Mammary epithelial cell (primary cell): ENCODE data around the gene LIPA.

Experiments
- EZH2 ChIP-seq: IDR thresholded peaks from 2 replicates; pipeline ENCODE4 v1.6.1; 2012; ENCODE audit warnings: low read length, inconsistent platforms, borderline replicate concordance
- TF ChIP-seq, protein P1 (sequence below), 2 donors: IDR thresholded peaks in 1 of 2; conservative IDR thresholded peaks in 1 of 2; 2 replicates each; pipeline ENCODE4 v1.5.1; 2011 to 2012; ENCODE audit warnings: inconsistent platforms in 2 of 2, low read length in 2 of 2, mild to moderate bottlenecking in 2 of 2, control low read depth in 1 of 2, low read depth in 1 of 2; ENCODE audit not compliant: insufficient read depth in 1 of 2; ENCODE audit errors: extremely low read depth in 1 of 2

DNA sequence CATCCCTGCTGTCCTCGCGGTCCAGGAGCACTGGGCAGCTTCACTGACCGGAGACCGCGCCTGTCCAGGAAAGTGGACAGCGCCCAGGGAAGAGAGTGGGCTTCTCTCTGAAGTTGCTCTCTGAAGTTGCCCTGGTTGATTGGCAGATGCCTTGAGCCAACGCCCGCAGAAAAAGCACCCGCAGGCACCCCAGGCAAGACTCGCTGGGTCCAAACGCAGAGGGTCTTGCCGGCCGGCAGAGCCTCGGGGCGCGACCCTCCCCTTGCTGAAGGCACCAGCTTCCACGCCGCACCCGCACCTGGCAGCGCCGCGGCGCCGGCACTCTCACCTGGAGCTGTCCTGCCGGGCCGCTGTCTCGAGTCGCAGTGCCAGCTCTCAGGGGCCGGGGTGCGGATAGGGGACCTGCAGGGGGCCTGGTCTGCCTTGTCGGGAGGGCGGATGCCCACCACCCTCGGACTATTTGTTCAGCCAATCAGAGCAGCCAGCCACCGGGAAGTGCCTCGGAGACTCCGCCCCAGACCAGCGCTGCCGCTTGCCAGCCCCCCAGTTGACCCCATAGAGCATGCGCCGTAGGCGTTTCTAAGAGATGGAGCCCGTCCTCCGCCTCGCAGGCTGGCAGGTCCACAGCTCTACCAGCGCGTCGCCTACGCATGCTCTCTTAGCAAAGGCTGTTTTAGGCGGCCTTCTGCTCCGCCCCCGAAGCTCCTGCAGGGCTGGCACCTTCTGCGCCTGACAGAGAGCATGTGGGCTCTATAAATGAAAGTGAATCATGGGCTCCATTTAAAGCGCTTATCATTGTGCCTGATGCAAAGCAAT lies at the start of gene LIPA:
- TF ChIP-seq, protein P1, sequence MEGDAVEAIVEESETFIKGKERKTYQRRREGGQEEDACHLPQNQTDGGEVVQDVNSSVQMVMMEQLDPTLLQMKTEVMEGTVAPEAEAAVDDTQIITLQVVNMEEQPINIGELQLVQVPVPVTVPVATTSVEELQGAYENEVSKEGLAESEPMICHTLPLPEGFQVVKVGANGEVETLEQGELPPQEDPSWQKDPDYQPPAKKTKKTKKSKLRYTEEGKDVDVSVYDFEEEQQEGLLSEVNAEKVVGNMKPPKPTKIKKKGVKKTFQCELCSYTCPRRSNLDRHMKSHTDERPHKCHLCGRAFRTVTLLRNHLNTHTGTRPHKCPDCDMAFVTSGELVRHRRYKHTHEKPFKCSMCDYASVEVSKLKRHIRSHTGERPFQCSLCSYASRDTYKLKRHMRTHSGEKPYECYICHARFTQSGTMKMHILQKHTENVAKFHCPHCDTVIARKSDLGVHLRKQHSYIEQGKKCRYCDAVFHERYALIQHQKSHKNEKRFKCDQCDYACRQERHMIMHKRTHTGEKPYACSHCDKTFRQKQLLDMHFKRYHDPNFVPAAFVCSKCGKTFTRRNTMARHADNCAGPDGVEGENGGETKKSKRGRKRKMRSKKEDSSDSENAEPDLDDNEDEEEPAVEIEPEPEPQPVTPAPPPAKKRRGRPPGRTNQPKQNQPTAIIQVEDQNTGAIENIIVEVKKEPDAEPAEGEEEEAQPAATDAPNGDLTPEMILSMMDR (conservative IDR thresholded peaks at IDR 0.05 in 1 of 2, IDR thresholded peaks at IDR 0.05 in 1 of 2; ENCODE audit: extremely low read depth in 1 of 2, insufficient read depth in 1 of 2, low read depth in 1 of 2, low read length in 2 of 2): no peak
- TF ChIP-seq EZH2: no peak
